ENCODE measurements around the gene FPR2.

DNA sequence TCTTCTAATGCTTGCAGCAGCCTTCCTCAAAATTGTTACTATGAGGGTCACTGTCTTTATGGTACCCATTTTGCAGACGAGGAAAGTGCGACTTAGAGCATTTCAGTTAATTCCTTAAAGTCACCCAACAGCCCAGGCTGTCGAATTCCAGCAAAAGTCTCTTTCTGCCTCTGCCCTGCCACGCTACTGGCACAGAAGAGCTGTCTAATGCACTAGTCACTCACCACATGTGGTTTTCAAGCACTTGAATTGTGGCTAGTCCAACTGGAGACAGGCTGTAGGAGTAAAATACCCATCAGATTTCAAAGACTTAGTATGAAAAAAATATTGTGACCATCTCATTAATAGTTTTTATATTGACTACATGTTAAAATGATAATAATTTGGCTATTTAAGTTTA is 11.0 kb upstream of the FPR2 start:
- TF ChIP-seq, protein P1, sequence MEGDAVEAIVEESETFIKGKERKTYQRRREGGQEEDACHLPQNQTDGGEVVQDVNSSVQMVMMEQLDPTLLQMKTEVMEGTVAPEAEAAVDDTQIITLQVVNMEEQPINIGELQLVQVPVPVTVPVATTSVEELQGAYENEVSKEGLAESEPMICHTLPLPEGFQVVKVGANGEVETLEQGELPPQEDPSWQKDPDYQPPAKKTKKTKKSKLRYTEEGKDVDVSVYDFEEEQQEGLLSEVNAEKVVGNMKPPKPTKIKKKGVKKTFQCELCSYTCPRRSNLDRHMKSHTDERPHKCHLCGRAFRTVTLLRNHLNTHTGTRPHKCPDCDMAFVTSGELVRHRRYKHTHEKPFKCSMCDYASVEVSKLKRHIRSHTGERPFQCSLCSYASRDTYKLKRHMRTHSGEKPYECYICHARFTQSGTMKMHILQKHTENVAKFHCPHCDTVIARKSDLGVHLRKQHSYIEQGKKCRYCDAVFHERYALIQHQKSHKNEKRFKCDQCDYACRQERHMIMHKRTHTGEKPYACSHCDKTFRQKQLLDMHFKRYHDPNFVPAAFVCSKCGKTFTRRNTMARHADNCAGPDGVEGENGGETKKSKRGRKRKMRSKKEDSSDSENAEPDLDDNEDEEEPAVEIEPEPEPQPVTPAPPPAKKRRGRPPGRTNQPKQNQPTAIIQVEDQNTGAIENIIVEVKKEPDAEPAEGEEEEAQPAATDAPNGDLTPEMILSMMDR (IDR thresholded peaks at IDR 0.05; ENCODE audit: low read depth, low read length, missing input control), result no peak
- TF ChIP-seq YY1 (IDR thresholded peaks at IDR 0.05), result no peak
- TF ChIP-seq EGR1 (IDR thresholded peaks at IDR 0.05; ENCODE audit: low read depth in 2 of 2), result no peak
- TF ChIP-seq SP1 (IDR thresholded peaks at IDR 0.05), result no peak
- TF ChIP-seq, protein P2, sequence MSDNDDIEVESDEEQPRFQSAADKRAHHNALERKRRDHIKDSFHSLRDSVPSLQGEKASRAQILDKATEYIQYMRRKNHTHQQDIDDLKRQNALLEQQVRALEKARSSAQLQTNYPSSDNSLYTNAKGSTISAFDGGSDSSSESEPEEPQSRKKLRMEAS (IDR thresholded peaks at IDR 0.05), result no peak
- TF ChIP-seq, protein P3, sequence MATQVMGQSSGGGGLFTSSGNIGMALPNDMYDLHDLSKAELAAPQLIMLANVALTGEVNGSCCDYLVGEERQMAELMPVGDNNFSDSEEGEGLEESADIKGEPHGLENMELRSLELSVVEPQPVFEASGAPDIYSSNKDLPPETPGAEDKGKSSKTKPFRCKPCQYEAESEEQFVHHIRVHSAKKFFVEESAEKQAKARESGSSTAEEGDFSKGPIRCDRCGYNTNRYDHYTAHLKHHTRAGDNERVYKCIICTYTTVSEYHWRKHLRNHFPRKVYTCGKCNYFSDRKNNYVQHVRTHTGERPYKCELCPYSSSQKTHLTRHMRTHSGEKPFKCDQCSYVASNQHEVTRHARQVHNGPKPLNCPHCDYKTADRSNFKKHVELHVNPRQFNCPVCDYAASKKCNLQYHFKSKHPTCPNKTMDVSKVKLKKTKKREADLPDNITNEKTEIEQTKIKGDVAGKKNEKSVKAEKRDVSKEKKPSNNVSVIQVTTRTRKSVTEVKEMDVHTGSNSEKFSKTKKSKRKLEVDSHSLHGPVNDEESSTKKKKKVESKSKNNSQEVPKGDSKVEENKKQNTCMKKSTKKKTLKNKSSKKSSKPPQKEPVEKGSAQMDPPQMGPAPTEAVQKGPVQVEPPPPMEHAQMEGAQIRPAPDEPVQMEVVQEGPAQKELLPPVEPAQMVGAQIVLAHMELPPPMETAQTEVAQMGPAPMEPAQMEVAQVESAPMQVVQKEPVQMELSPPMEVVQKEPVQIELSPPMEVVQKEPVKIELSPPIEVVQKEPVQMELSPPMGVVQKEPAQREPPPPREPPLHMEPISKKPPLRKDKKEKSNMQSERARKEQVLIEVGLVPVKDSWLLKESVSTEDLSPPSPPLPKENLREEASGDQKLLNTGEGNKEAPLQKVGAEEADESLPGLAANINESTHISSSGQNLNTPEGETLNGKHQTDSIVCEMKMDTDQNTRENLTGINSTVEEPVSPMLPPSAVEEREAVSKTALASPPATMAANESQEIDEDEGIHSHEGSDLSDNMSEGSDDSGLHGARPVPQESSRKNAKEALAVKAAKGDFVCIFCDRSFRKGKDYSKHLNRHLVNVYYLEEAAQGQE (IDR thresholded peaks at IDR 0.05), result no peak
- TF ChIP-seq, protein P4, sequence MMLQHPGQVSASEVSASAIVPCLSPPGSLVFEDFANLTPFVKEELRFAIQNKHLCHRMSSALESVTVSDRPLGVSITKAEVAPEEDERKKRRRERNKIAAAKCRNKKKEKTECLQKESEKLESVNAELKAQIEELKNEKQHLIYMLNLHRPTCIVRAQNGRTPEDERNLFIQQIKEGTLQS (IDR thresholded peaks at IDR 0.05), result no peak
- TF ChIP-seq, protein P5, sequence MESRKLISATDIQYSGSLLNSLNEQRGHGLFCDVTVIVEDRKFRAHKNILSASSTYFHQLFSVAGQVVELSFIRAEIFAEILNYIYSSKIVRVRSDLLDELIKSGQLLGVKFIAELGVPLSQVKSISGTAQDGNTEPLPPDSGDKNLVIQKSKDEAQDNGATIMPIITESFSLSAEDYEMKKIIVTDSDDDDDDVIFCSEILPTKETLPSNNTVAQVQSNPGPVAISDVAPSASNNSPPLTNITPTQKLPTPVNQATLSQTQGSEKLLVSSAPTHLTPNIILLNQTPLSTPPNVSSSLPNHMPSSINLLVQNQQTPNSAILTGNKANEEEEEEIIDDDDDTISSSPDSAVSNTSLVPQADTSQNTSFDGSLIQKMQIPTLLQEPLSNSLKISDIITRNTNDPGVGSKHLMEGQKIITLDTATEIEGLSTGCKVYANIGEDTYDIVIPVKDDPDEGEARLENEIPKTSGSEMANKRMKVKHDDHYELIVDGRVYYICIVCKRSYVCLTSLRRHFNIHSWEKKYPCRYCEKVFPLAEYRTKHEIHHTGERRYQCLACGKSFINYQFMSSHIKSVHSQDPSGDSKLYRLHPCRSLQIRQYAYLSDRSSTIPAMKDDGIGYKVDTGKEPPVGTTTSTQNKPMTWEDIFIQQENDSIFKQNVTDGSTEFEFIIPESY (IDR thresholded peaks at IDR 0.05), result no peak
- no peak for TF ChIP-seq TAF1 (conservative IDR thresholded peaks at IDR 0.05)
- TF ChIP-seq FOXA1 (IDR thresholded peaks at IDR 0.05), result no peak
- no peak for TF ChIP-seq RAD21 (IDR thresholded peaks at IDR 0.05)
